Inferior parietal cortex (tissue), 1 donor: ENCODE measurements around the gene RTEL1.
"Not testable (repeated sequence)": the region's sequence is repeated elsewhere in the genome, so short reads cannot be mapped to it uniquely, and the experiment has no call there.

Experiments
- DNase-seq: peaks from one replicate; pipeline ENCODE4 v3.0.0-alpha.2; 2016; ENCODE audit errors: extremely low spot score

RTEL1 gene

DNA sequence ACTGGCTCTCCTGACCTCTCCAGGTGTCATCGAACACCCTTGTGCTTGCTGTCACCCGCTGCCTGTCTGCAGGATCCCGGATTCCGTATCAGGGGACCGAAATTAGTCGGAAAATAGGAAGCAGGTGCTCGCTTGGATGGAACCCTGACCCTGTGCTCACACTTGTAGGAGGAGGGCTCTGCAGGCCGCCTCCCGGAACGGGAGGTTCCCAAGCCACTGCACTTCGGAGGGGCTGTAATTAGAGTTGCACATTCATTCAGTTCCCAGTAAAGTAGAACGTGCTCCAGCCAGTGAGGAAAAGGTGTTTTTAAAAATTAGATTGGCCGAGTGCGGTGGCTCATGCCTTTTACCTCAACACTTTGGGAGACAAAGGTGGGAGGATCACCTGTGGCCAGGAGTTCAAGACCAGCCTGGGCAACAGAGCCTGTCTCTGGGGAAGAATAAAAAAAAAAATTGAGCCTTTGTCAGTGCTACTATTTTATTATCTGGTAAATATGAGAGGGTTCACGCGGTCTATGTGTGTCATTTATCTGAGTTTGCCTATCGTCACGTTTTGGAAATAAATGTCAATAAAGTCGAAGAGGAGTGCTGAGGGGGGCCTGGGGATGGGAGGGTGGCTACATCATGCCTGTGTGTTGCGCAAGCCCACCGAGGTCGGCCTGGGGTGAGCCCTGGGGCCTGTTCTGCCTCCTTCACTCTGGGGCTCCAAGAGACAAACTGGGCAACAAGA lies 29.7 kb upstream of the RTEL1 start:
- DNase-seq = no peak

DNA sequence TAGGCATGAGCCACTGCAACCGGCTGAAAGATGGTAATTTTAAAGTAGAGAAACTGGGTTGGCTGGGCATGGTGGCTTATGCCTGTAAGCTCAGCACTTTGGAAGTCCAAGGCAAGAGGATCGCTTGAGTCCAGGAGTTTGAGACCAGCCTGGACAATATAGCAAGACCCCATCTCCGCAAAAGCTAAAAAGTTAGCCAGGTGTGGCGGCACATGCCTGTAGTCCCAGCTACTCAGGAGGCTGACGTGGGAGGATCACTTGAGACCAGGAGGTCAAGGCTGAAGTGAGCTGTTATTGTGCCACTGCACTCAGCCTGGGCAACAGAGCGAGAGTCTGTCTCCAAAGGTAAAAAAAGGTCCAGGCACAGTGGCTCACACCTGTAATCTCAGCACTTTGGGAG lies 27.2 kb upstream of the RTEL1 start:
- DNase-seq = not testable (repeated sequence)

DNA sequence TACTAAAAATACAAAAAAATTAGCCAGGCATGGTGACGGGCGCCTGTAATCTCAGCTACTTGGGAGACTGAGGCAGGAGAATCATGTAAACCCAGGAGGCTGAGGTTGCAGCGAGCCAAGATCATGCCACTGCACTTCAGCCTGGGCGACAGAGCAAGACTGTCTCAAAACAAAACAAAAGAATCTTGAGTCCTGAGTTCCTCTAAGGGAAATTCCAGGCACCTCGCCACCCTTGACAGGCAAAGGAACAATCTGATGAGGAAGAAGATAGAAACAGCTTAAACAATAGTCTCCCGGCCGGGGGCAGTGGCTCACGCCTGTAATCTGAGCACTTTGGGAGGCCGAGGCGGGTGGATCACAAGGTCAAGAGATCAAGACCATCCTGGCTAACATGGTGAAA lies 26.7 kb upstream of the RTEL1 start:
- DNase-seq = not testable (repeated sequence)

DNA sequence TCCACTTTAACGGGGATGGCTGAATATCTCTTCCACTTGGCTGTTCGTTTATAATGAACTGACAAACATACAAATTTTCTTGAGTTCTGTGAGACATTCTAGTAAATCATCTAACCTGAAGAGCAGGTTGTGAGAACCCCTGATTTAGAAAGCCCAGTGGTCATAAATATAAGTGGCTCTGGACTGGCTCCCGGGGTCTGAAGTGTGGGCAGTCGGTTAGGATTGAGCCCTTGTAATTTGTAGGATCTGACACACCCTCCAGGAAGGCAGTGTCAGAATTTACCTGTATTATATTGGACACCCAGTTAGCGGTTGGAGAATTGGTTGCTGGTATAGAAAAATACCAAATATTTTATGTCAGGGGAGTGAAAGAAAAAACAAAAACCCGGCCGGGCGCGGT lies 24.4 kb upstream of the RTEL1 start:
- DNase-seq = no peak

DNA sequence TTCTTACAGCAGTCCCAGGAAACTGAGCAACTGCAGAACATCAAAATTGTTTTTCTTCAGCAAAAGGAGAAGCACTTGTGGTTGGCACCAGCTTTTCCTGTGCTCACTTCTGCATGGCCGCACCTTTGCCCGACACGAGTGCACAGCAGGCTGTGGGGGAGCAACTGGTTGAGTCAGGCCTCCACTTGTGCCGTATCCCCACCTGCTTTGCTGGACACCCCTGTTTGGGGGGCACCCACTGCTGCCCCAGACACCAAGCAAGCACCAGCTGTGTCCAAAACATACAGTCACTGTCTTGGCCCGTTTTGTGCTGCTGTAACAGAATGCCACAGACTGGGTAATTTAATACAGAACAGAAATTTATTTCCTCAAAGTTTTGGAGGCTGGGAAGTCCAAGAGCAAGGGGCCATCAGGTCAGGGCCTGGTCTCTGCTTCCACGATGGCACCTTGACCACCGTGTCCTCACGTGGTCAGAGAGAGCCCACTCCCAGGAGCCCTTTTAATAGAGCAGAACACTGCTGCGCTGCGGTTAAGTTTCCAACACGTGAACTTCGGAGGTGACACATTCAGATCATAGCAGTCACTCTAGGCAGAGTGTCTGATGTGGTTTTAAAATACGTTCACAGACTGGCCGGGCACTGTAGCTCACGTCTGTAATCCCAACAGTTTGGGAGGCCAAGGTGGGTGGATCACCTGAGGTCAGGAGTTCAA lies 22.5 kb upstream of the RTEL1 start:
- DNase-seq = no peak

DNA sequence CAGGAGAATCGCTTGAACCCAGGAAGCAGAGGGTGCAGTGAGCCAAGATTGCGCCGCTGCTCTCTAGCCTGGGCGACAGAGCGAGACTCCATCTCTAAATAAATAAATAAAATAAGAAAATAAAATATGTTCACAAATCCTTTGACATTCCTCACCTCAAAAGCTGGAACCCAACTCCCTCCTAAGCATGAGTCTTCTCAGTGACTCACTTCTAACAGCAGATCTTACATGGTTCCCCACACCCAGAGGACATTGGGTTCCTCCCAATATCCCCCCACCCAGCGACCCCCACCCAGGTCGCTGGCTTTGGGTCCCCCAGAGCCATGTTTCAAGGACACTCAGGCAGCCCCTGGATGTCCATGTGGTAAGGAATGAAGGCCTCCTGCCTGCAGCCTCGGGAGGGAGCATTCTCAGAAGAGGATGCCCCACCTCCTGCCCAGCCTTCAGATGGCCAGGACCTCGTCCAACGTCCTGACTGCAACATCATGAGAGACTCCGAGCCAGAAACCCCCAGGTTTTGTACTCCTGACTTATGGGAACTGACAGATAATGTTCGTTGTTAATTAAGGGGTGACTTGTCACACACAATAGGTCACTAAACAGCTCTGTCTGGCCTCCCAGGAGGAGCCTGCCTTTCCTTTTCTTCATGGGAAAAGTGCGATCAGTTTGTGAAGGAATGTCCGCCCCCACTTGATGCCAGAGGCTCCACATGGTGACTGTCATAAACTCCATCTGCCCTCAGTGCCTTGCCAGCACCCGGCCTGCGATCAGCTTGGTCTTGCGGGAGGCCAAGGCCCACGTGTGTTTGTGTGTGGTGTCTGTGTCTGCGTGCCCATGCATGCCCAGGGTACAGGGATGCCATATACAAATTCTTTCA lies 21.1 kb upstream of the RTEL1 start:
- no peak for DNase-seq

DNA sequence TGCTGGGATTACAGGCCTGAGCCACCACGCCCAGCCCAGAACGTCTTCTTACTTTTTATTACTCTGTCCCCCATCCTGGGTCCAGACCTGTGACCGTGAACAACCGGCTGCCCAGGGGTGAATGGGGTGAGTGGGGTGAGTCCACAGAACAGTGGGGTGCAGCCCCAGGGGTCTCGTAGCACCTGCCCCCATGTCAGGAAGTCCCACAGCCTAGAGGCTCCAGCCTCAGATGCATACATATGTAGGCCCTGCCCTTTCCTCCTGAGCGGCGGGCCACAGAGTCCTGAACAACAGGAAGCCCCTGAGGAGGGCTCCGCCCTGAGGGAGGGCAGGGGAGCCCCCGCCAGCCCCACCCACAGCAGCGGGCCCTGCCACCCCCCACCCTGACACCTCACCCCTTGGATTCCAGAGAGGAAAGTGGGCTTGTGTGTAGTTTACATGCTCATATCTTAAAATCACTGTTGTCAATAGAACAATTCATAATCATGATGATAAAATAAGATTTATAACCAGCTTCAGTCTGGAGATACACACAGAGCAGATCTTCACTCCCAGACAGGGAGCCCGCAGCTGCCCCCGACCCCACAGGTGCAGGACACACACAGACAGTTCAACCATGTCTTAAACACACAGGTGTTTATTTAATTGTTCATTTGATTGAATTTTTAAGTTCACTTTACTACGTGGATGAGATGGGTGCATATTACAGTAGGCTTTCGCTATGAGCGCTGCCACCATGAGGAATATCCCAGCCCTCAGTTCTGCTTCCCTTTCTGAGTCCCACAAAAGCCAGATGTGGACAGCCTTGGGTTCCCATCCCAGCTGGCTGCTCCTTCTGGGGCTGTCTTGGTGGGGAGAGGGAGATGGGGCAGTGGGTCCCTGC lies 18.8 kb upstream of the RTEL1 start:
- no peak for DNase-seq

DNA sequence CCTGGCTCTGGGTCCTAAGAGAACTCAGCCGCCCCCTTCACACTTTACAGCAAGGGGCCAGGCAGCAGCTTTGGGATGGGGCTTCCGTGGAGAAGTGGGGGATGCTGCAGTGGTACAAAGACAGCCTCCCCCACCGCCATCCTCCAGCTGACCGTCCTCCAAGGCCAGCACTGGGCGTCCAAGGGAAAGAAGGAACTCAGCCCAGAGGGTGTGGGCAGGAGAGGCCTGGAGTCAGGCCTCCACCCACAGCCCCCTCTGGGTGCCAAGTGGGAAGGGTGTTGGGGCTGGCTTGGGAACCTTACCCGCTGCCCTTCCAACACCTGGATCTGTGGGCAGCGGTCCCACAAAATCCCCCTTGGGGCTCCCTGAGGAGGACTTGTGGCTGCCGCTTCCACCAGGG lies 18.0 kb upstream of the RTEL1 start:
- no peak for DNase-seq

DNA sequence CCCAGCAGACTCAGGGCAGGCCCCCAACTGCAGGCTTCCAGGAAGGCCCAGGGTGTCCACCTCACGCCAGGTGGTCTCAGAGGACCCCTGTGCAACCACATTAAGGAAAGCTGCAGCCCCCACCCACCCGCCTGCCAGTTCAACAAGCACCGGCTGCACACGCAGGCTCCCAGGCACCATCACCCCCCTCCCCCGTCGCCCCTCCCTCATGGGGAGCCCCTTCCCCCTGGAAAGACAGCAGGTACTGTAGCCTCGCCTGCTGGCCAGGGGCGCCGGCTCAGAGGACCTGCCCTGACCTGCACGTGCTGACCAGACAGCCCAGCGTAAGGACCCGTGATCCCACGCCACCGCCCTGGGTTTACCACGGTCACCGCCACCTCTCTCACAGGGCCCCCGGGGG lies 17.4 kb upstream of the RTEL1 start:
- not testable (repeated sequence) for DNase-seq

DNA sequence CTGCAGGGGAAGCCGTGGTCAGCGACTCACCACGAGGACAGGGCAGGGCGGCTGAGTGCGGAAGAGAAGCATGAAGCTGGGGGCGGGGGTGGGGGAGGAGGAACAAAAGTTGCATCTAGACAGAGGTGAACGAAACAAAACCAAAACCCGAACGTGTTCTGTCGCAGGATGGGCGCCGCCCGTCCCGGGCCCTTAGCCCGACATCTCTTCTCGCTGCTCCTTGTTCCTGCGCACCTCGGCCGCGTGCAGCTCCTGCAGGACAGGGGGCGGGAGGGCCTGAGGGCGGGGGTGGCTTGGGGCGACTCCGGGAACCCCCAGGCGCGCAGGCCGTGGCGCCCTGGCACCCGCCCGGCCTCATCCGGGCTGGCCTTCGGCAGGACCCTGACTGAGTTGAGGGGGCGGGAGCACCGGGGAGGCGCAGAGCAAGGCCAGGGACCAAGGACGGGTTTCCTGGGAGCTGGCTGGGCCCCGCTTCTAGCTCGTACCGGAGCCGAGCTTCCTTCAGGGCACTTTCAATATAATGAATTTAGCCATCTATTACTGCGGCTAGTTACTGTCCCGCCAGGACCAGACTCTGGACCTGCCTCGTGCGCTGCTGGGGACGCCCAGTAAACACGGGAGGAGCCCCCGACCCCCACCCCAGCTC lies 16.8 kb upstream of the RTEL1 start:
- no peak for DNase-seq

DNA sequence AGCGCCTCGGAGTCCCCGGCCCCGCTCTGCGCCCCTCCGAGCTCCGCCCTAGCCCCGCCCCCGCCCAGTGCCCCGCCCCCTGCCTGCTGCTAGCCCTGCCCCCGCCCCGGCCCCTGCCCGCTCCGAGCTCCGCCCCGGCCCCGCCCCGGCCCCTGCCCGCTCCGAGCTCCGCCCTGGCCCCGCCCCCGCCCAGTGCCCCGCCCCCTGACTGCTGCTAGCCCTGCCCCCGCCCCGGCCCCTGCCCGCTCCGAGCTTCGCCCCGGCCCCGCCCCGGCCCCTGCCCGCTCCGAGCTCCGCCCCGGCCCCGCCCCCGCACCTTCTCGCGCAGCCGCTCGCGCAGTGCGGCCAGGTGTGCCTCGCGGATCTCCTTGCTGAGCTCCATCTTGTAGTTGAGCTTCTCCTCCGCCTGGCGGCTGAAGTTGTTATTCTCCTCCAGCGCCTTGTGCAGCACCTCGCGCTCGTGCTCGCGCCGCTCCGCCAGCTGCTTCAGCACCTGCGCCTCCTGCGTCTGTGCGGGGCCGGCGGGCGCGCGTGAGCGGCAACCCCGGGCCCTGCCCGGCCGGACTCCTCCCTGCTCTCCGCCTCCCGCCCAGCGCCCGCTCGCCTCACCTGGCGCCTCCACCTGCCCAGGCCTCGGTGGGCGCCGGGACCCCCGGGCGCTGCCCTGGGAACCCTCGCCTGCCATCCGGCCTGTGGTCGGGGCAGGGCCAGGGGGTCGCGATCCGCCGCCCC lies 16.2 kb upstream of the RTEL1 start:
- peak; percentile 47 for DNase-seq

DNA sequence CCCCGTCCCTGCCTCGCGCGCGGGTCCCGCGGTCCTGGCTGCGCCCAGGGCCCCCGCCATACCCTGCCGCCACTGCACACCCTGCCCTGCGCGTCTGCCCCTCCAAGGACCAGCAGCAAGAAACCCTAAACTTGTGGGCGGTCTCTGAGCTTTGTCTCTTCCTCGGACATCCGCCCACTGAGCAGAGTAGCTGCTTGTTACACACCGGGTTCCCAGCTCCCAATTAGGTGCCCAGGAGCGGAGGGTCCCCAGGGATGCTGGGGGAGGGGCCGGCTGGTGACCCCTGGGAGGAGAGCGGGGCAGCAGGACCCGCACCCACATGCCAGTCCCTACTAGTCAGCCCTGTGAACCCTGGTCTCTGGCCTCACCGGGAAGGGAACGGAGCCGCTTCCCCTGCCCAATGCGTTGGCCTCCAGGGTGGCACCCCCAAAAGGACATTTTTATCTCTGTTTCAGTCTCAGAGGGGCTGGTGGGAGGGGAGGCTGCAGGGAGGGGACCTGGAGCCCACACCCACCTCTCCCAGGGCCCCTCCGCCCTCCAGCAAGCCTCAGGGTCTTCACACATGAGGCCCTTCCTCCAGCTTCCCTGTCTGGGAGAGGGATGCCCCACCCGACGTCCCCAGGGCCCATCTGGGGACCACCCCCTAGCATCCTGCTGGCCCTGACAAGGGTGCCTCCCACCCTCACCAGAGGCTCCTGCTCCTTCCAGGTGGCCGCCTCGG lies 15.4 kb upstream of the RTEL1 start:
- no peak for DNase-seq

DNA sequence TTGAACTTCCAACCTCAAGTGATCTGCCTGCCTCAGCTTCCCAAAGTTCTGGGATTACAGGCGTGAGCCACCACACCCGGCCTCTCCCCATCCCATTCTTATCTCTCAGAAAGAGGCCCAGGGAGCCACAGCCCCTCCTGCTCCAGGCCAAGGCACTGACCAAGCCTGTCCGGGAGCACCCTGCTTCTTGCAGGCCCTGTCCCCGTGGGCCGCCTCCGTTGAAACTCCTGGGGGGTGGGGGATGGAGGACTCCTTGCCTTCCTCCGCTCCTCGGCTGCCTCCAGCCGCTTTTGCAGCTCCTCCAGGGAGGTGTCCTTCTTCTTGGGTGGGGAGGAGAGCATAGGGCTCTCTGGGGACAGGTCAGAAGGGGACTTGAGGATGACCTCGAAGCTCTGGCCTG lies 14.6 kb upstream of the RTEL1 start:
- no peak for DNase-seq

DNA sequence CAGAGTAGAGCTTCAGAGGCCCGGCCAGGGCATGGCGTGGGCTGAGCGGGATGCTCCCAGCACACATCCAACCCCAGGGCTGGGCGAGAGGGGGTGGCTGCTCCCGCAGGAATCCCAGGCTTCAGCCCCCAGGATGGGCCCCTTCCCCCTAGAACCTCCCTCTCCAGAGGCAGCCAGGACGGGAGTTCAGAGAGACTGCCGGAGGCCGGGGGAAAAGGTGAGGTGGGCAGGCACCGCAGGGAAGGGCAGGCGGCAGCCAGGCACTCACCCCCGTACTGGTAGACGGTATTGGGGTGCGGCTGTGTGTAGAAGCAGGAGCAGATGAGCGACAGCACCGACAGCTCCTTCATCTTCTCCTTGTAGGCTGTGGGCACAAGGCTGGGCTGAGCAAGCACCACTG lies 14.2 kb upstream of the RTEL1 start:
- no peak for DNase-seq

DNA sequence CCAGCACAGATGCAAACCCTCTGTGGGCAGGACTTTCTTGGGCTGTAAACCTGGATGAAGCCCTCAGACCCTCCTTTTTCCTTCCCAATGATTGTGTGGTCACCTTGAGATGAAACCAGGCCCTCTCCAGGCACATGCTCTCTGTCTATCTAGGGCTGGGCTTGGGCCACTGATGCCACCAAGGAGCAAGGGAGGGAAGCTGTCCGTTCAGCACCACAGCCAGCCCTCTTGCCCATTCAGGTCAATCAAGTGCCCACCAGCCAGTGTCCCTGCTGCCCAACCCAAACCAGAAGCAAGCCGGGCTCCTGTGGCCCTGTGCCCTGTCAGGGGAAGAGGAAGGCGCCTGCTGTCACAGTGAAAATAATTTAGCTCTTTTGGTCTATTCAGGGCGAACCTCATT lies 12.9 kb upstream of the RTEL1 start:
- no peak for DNase-seq

DNA sequence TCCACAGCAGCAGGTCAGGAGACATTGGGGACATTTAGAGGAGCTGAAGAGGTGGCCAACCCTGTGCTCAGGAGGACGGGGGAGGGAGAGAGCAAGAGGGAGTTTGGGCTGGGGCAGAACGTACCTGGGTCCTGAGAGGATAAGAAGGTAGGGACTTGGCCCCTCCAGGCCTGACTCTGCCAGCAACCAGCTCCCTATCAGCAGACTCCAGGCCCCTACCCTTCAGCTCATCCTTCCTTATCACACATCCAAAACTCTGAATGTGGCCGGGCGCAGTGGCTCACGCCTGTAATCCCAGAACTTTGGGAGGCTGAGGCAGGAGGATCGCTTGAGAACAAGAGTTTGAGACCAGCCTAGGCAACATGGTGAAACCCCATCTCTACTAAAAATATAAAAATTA lies 9.9 kb upstream of the RTEL1 start:
- DNase-seq = no peak

DNA sequence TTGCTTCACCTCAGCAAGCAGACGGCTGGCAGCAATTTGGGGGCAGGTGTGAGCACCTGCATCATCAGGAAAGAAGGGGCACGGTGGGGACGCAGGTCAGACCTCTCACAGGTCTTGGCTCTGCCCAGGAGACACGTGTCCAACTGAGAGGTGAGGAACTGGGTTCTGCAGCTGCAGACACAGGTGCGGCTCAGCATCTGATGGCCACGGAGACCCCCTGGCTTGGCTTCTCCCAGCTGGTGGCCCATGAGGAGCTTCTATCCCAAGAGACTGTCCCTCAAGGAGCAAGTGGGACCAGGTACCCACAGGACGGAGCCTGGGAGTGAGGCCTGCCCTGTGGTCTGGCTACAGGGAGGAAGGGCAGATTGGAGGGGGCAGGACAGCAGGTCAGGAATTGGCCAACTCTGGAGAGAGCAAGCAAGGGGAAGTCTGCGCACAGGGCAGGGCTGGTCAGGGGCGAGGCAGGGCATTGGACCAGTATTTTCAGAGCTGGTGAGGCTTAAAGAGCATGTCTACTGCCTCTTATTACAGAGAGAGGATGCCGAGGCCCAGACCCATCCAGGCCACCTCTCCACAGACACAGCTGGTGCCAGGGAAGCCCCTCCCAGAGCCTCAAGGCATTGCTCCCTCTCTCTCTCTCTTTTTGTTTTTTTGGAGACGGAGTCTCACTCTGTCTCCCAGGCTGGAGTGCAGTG lies 9.1 kb upstream of the RTEL1 start:
- no peak for DNase-seq

DNA sequence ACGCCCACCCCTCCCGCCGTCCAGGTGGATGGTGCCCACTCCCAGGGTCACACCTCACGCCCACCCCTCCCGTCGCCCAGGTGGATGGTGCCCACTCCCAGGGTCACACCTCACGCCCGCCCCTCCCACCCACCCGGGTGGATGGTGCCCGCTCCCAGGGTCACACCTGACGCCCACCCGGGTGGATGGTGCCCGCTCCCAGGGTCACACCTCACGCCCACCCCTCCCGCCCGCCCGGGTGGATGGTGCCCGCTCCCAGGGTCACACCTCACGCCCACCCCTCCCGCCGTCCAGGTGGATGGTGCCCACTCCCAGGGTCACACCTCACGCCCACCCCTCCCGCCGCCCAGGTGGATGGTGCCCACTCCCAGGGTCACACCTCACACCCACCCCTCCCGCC lies 7.6 kb upstream of the RTEL1 start:
- not testable (repeated sequence) for DNase-seq

DNA sequence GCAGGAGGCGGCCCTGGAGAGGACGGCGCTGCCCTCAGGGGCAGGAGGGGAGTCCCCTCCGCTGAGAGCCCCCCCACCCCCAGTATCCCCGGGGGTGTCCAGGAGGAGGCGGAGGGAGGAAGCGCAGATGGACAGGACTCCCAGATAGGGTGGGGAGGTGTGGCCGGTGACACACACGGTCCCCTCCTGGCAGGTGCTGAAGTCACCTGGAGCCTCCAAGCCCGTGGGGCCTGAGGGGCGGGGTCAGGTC lies 6.2 kb upstream of the RTEL1 start:
- no peak for DNase-seq
